Natural killer cell (primary cell): Measurements from ENCODE around the gene B4GALT1. TPM values are rescaled to one million over a fixed set of nuclear protein-coding genes. Genes with fewer than 3 reads are reported as not detected.

ENCODE experiments used
- ATAC-seq, 3 donors: fragments of 150-1000 bp in 2 of 3; fragments of 200-7000 bp in 1 of 3; cut with Tn5 transposase; 1 replicate in 1 of 3; 2 replicates in 2 of 3; pipeline ENCODE4 v1.10.0; 2021; ENCODE audit warnings: mild to moderate bottlenecking in 2 of 3, moderate library complexity in 2 of 3
- DNase-seq, 2 donors: peaks; one replicate each; pipeline versions ENCODE4 v3.0.0 to v3.0.0-alpha.2; 2013 to 2021; ENCODE audit warnings: mixed read lengths in 1 of 2
- H3K27ac ChIP-seq: one replicate; pipeline ENCODE4 v1.5.1; 2013; ENCODE audit warnings: mild to moderate bottlenecking, low read length
- H3K27me3 ChIP-seq: one replicate; pipeline ENCODE4 v1.6.1; 2013; ENCODE audit warnings: low read length; ENCODE audit not compliant: control insufficient read depth, insufficient read depth
- H3K36me3 ChIP-seq: one replicate; pipeline ENCODE4 v1.6.1; 2013; ENCODE audit warnings: low read length; ENCODE audit not compliant: control insufficient read depth, insufficient read depth
- H3K4me1 ChIP-seq: one replicate; pipeline ENCODE4 v1.6.1; 2013; ENCODE audit warnings: low read length; ENCODE audit not compliant: control insufficient read depth, insufficient read depth
- H3K4me3 ChIP-seq: one replicate; pipeline ENCODE4 v1.5.1; 2013; ENCODE audit warnings: low read length
- H3K9me3 ChIP-seq: one replicate; pipeline ENCODE4 v1.6.1; 2013; ENCODE audit warnings: low read length; ENCODE audit not compliant: control insufficient read depth, insufficient read depth
- H3K27ac Mint-ChIP-seq, 2 donors: one replicate each; pipeline ENCODE4 v1.8.0; 2022; ENCODE audit warnings: mild to moderate bottlenecking in 2 of 2, mixed read lengths in 2 of 2, moderate library complexity in 1 of 2
- H3K27me3 Mint-ChIP-seq, 2 donors: one replicate each; pipeline ENCODE4 v1.8.0; 2022; ENCODE audit warnings: low read depth in 2 of 2, mixed read lengths in 2 of 2
- H3K36me3 Mint-ChIP-seq: one replicate; pipeline ENCODE4 v1.8.0; 2022; ENCODE audit warnings: mixed read lengths
- H3K4me1 Mint-ChIP-seq, 2 donors: one replicate each; pipeline ENCODE4 v1.8.0; 2022; ENCODE audit warnings: mixed read lengths in 2 of 2
- H3K4me3 Mint-ChIP-seq: one replicate; pipeline ENCODE4 v1.8.0; 2022; ENCODE audit warnings: mild to moderate bottlenecking, moderate library complexity, mixed read lengths
- H3K9me3 Mint-ChIP-seq, 2 donors: one replicate each; pipeline ENCODE4 v1.8.0; 2022; ENCODE audit warnings: mixed read lengths in 2 of 2
- WGBS: methylation state at CpG from one replicate; pipeline ENCODE4 v1.1.7; 2013; ENCODE audit warnings: missing lambda C conversion rate; ENCODE audit not compliant: insufficient coverage; 5-methylcytosine and 5-hydroxymethylcytosine counted together
- intact Hi-C: fragments of 100-400 bp; cut with micrococcal nuclease; formaldehyde crosslinking; loops from one replicate; pipeline ENCODE4 v1.14.2; 2022
- total RNA-seq, 4 donors: library from RNA; stranded (reverse); fragments of 120-200 nt in 1 of 4; gene quantifications; one replicate each; pipeline versions ENCODE4 v1.2.3 to v1.2.4, GENCODE V29; 2013 to 2022
- TF ChIP-seq, protein P1 (sequence below): fragments of 200-600 bp; IDR thresholded peaks from one replicate; pipeline ENCODE4 v1.8.0; 2022; ENCODE audit warnings: antibody characterized with exemption

The B4GALT1 gene
- total RNA-seq, 3 donors from 2014 or later (not counting 1 experiment from before 2014, with no cell fraction given): 122 to 143 (median 128) TPM

GRCh38 chr9:33172256-33173238 lies 5.4 kb upstream of the B4GALT1 start:
- intact Hi-C loops: no loop called here
- H3K27ac ChIP-seq: no peak overlapping the region
- TF ChIP-seq, protein P1, sequence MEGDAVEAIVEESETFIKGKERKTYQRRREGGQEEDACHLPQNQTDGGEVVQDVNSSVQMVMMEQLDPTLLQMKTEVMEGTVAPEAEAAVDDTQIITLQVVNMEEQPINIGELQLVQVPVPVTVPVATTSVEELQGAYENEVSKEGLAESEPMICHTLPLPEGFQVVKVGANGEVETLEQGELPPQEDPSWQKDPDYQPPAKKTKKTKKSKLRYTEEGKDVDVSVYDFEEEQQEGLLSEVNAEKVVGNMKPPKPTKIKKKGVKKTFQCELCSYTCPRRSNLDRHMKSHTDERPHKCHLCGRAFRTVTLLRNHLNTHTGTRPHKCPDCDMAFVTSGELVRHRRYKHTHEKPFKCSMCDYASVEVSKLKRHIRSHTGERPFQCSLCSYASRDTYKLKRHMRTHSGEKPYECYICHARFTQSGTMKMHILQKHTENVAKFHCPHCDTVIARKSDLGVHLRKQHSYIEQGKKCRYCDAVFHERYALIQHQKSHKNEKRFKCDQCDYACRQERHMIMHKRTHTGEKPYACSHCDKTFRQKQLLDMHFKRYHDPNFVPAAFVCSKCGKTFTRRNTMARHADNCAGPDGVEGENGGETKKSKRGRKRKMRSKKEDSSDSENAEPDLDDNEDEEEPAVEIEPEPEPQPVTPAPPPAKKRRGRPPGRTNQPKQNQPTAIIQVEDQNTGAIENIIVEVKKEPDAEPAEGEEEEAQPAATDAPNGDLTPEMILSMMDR: no peak
- Mint-ChIP-seq H3K27ac (no peak overlapping the region), H3K4me3 (no peak overlapping the region), H3K9me3 (no peaks in the 10 kb centered on the region), H3K4me1 (peaks cover 25% of the 10 kb centered on the region in 2 donors), H3K27me3 (no peaks in the 10 kb centered on the region), H3K36me3 (no peaks in the 10 kb centered on the region)
- no peaks in the 10 kb centered on the region for H3K27me3 ChIP-seq
- H3K9me3 ChIP-seq: no peaks in the 10 kb centered on the region
- WGBS: 70% methylated on average over 8 of the region's 8 CpGs
- H3K4me1 ChIP-seq: peaks cover 14% of the 10 kb centered on the region
- H3K36me3 ChIP-seq: no peaks in the 10 kb centered on the region
- DNase-seq: no peak
- ATAC-seq: no peak
- H3K4me3 ChIP-seq: no peak overlapping the region

DNA sequence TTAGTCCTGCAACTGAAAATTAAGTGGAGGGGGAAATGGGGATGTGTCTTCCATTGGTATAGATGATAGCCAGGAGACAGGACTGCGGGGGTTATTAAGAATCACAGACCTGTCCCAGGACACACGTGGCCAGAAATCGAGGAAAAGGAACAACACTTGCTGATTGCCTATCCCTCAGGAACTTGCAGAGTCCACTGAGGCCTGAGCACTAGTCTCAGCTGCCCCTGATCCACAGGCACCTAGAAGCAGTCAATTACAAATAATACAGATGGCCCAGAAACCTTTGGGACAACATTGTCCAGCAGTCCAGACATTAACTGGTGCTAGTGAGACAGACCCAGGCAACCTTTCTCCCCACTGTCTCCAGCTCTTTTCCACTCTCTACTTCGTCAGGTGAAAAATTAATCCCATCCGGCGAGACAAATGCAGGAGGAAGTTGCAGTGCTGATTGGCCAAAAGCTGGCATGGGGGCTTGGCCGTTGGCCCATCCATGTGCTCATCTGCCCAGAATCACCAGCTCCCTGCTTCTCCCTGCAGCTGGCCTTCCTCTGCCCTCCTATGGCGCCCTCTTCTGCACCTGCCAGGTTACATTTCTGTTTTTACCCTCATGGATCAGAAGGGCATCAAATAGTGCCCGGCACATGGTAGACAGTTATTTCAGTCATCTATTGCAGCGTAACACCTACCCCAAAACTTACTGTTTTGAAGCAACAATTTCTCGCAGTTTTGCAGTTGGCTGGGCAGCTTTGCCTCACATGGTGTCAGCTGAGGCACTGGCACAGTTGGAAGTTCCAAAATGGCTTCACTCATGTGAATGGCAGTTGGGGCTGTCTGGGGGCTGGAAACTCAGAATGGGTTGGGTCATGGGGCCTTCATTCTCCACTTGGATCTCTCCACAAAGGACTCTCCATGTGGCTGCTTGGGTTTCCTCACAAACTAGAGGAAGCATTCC lies 3.6 kb upstream of the B4GALT1 start:
- Mint-ChIP-seq H3K4me3 (no peak overlapping the region), H3K27me3 (no peaks in the 10 kb centered on the region), H3K27ac (peak overlapping the region in 1 of 2 donors; percentile 16), H3K9me3 (no peaks in the 10 kb centered on the region), H3K36me3 (no peaks in the 10 kb centered on the region), H3K4me1 (peaks cover 33 to 36% of the 10 kb centered on the region in 2 donors)
- intact Hi-C loops: loop anchor here (2.0 kb wide), 1 partner anchor 54 kb away; no protein-coding TSS in a partner anchor
- Histone ChIP-seq H3K27ac (no peak overlapping the region), H3K36me3 (no peaks in the 10 kb centered on the region), H3K4me3 (no peak overlapping the region), H3K9me3 (no peaks in the 10 kb centered on the region), H3K27me3 (no peaks in the 10 kb centered on the region), H3K4me1 (peaks cover 20% of the 10 kb centered on the region)
- ATAC-seq (no peak), DNase-seq (peak in 1 of 2 donors; percentile 68)
- WGBS: 76% methylated on average over 11 of the region's 11 CpGs
- TF ChIP-seq, protein P1: peak; percentile 30

DNA sequence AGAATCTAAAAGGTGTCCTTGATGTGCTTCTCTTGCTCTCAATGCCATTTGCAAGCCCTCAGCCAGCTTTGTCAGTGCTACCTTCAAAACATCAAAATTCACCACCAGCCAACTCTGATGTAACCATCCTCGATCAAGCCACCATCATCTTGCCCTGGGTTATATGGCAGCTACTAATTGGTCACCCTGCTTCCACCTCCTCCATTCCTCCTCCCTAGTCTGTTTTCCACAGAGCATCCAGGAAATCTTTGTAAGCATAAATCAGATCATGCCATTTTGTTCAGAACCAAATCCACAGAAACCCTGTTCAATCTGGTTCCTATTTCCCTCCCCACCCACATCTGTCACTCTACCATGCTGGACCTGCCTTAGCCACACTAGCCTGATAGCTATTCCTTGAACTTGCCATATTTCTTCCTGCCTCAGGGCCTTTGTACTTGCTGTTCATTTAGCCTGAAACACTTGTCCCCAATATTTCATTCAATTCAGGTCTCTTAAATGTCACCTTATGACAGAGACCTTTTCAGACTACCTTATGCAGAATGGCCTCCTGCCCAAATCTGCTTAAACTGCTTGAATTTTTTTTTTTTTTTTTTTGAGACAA lies 1.9 kb upstream of the B4GALT1 start:
- peaks cover 49 to 52% of the 10 kb centered on the region in 2 donors for H3K4me1 Mint-ChIP-seq
- no peak for ATAC-seq

More for the DNA sequence above, 1.9 kb upstream of the B4GALT1 start:
- TF ChIP-seq, protein P1: no peak
- H3K4me1 ChIP-seq: peaks cover 37% of the 10 kb centered on the region
- no peaks in the 10 kb centered on the region for H3K9me3 ChIP-seq
- Mint-ChIP-seq H3K4me3 (peak overlapping the region; percentile 3), H3K9me3 (no peaks in the 10 kb centered on the region), H3K27ac (peak overlapping the region; percentile 99), H3K36me3 (no peaks in the 10 kb centered on the region), H3K27me3 (no peaks in the 10 kb centered on the region)
- no peaks in the 10 kb centered on the region for H3K36me3 ChIP-seq
- no peak overlapping the region for H3K4me3 ChIP-seq
- WGBS: 98% methylated on average over 1 of the region's 1 CpG
- H3K27ac ChIP-seq: peak overlapping the region; percentile 93
- no peak for DNase-seq
- H3K27me3 ChIP-seq: no peaks in the 10 kb centered on the region
- intact Hi-C loops: loop anchor here (1.0 to 10.0 kb wide), 3 partner anchors 54 to 142 kb away; partner anchors contain the start of gene DNAJA1
